Subcutaneous adipose tissue (tissue), 4 donors: ENCODE data around the gene PRKCH. TPM values are rescaled to one million over a fixed set of nuclear protein-coding genes. Genes with fewer than 3 reads are reported as not detected.

Experiments
- CTCF ChIP-seq: fragments of 450-650 bp; IDR thresholded peaks from one replicate; pipeline ENCODE4 v1.5.1; 2016; ENCODE audit warnings: low read depth, mild to moderate bottlenecking, control low read depth, antibody characterized with exemption, moderate library complexity
- total RNA-seq, 4 donors: library from RNA; depleted of rRNA; stranded (reverse); fragments of >200 nt; gene quantifications; one replicate each; pipeline ENCODE4 v1.1.0, GENCODE V29; 2016

Gene PRKCH
- total RNA-seq, 4 donors from 2014 or later: 25.8 to 46.3 (median 36.4) TPM

- TF ChIP-seq CTCF: no peak
Measured at GRCh38 chr14:61404637-61405036, 83.3 kb downstream of the PRKCH start.

GRCh38 chr14:61406198-61406597 lies 84.8 kb downstream of the PRKCH start:
- TF ChIP-seq CTCF: no peak

GRCh38 chr14:61406675-61407074 lies 85.3 kb downstream of the PRKCH start:
- TF ChIP-seq CTCF: no peak

GRCh38 chr14:61408498-61408897 lies 87.1 kb downstream of the PRKCH start:
- TF ChIP-seq CTCF: no peak

GRCh38 chr14:61409782-61410181 lies 88.4 kb downstream of the PRKCH start:
- TF ChIP-seq CTCF: no peak

GRCh38 chr14:61416591-61416990 lies 95.2 kb downstream of the PRKCH start:
- no peak for TF ChIP-seq CTCF

GRCh38 chr14:61417141-61417540 lies 95.8 kb downstream of the PRKCH start:
- no peak for TF ChIP-seq CTCF
